ENCODE data around the gene GABARAP. TPM values are rescaled to one million over a fixed set of nuclear protein-coding genes. Genes with fewer than 3 reads are reported as not detected.
A peak's percentile ranks its signal among the peaks of the same experiment; 100 is the strongest.
"Not testable (repeated sequence)": the region's sequence is repeated elsewhere in the genome, so short reads cannot be mapped to it uniquely, and the experiment has no call there.

GABARAP gene
- polyA plus RNA-seq, 1 of the 3 experiments (the other 2 are of a cell fraction), result 585 TPM

- TF ChIP-seq TCF12 (IDR thresholded peaks at IDR 0.05) (no peak), JUND (IDR thresholded peaks at IDR 0.05) (no peak), EZH2phosphoT487 (IDR thresholded peaks at IDR 0.05; ENCODE audit: borderline replicate concordance, low read depth) (no peak), RFX5 (IDR thresholded peaks at IDR 0.05; ENCODE audit: low read length) (no peak), YY1 (IDR thresholded peaks at IDR 0.05; ENCODE audit: low read depth) (no peak)
These were observed 4.5 kb upstream of the GABARAP start (continued) for GRCh38 chr17:7246779-7247178.

GRCh38 chr17:7243838-7244237, 1.6 kb upstream of the GABARAP start:
- ChIA-PET CTCF (interaction anchor here (0.9 to 3.7 kb wide), 3 partner anchors 24 to 107 kb away, joined by 3 to 15 read pairs (median 3); partner anchors contain the start of genes ACADVL and DLG4), POLR2A (interaction anchor here (0.6 to 1.8 kb wide), 2 partner anchors 9 to 60 kb away, joined by 5 to 7 read pairs; partner anchors contain the start of gene DVL2)
- peaks cover 62% of the 10 kb centered on the region for H3K79me2 ChIP-seq (ENCODE audit: insufficient read depth)
- H3K9ac ChIP-seq; H3K9me2 ChIP-seq; DNase-seq; H2AFZ ChIP-seq (ENCODE audit: low read depth); H3K27ac ChIP-seq (ENCODE audit: low read depth in 2 of 2, low read length in 1 of 2); H3K4me2 ChIP-seq; H4K20me1 ChIP-seq (ENCODE audit: insufficient read depth); H3K27me3 ChIP-seq (ENCODE audit: insufficient read depth); H3K9me3 ChIP-seq; H3K4me3 ChIP-seq (ENCODE audit: low read depth in 2 of 2, low read length in 1 of 2): not testable (repeated sequence)
- peaks cover 31 to 44% of the 10 kb centered on the region in 2 experiments for H3K36me3 ChIP-seq (replicated peaks in 1 of 2; ENCODE audit: control insufficient read depth in 1 of 2, insufficient read depth in 2 of 2, low read length in 1 of 2)
- peaks cover 43% of the 10 kb centered on the region for H3F3A ChIP-seq (replicated peaks; ENCODE audit: insufficient read depth)
- H3K4me1 ChIP-seq (ENCODE audit: control insufficient read depth in 1 of 2, insufficient read depth in 2 of 2, low read depth in 1 of 2, low read length in 1 of 2), result peaks cover 12 to 19% of the 10 kb centered on the region in 2 experiments; a peak in 3 of 4 replicates
- 89% methylated on average over 8 of the region's 10 CpGs for WGBS (ENCODE audit: low lambda C conversion rate)

- no peak for DNase-seq
- Histone ChIP-seq H3K79me2 (ENCODE audit: insufficient read depth) (peaks cover 61% of the 10 kb centered on the region), H3K4me2 (peak overlapping the region; percentile 79), H3K36me3 (replicated peaks in 1 of 2; ENCODE audit: control insufficient read depth in 1 of 2, insufficient read depth in 2 of 2, low read length in 1 of 2) (peaks cover 31 to 44% of the 10 kb centered on the region in 2 experiments), H3F3A (replicated peaks; ENCODE audit: insufficient read depth) (peaks cover 43% of the 10 kb centered on the region), H3K9ac (peak overlapping the region; percentile 97), H2AFZ (ENCODE audit: low read depth) (no peak overlapping the region), H3K4me3 (ENCODE audit: low read depth in 2 of 2, low read length in 1 of 2) (peak overlapping the region; percentile 80 to 98), H3K4me1 (ENCODE audit: control insufficient read depth in 1 of 2, insufficient read depth in 2 of 2, low read depth in 1 of 2, low read length in 1 of 2) (peaks cover 12 to 19% of the 10 kb centered on the region in 2 experiments; a peak in 3 of 4 replicates), H3K27ac (ENCODE audit: low read depth in 2 of 2, low read length in 1 of 2) (peak overlapping the region; percentile 88 to 99), H4K20me1 (ENCODE audit: insufficient read depth) (no peaks in the 10 kb centered on the region), H3K9me3 (no peaks in the 10 kb centered on the region), H3K27me3 (ENCODE audit: insufficient read depth) (no peaks in the 10 kb centered on the region), H3K9me2 (no peaks in the 10 kb centered on the region)
- WGBS (ENCODE audit: low lambda C conversion rate), result 71% methylated on average over 2 of the region's 2 CpGs
- ChIA-PET POLR2A (interaction anchor here (1.2 to 1.8 kb wide), 4 partner anchors 8 to 28 kb away, joined by 5 to 7 read pairs (median 6); partner anchors contain the start of genes CTDNEP1, DVL2 and ELP5), CTCF (interaction anchor here (1.0 to 5.6 kb wide), 5 partner anchors 8 to 108 kb away, joined by 3 to 35 read pairs (median 6); partner anchors contain the start of genes ACADVL, CTDNEP1, DLG4 and ELP5)
- no peak for TF ChIP-seq POLR2AphosphoS5 (IDR thresholded peaks at IDR 0.05; ENCODE audit: low read depth, low read length)
- TF ChIP-seq RFX5 (IDR thresholded peaks at IDR 0.05; ENCODE audit: low read length), result no peak
- no peak for TF ChIP-seq ELF1 (IDR thresholded peaks at IDR 0.05)
- TF ChIP-seq JUND (IDR thresholded peaks at IDR 0.05), result no peak
- TF ChIP-seq YY1 (IDR thresholded peaks at IDR 0.05; ENCODE audit: low read depth), result no peak
- no peak for TF ChIP-seq NFIC (IDR thresholded peaks at IDR 0.05; ENCODE audit: borderline replicate concordance)
- no peak for TF ChIP-seq EP300 (IDR thresholded peaks at IDR 0.05; ENCODE audit: borderline replicate concordance in 1 of 2, low read depth in 1 of 2, low read length in 1 of 2)
- no peak for TF ChIP-seq USF1 (IDR thresholded peaks at IDR 0.05; ENCODE audit: borderline replicate concordance, low read depth)
- TF ChIP-seq ZBTB33 (IDR thresholded peaks at IDR 0.05; ENCODE audit: borderline replicate concordance, low read depth), result no peak
- no peak for TF ChIP-seq REST (IDR thresholded peaks at IDR 0.05; ENCODE audit: low read depth, low read length)
- TF ChIP-seq GABPA (IDR thresholded peaks at IDR 0.05; ENCODE audit: low read depth), result no peak
- TF ChIP-seq NRF1 (IDR thresholded peaks at IDR 0.05; ENCODE audit: low read depth, low read length), result no peak
- TF ChIP-seq FOXJ3 (CRISPR knock-in tag; IDR thresholded peaks at IDR 0.05), result no peak
- TF ChIP-seq MXI1 (IDR thresholded peaks at IDR 0.05; ENCODE audit: low read depth, low read length), result no peak
These were observed 1.1 kb upstream of the GABARAP start for GRCh38 chr17:7243453-7243729.
